DOHH2 (cell line): ENCODE results near the gene ELP1.

ENCODE experiments used
- EZH2phosphoT487 ChIP-seq: fragments of 200-600 bp; sonication (generic); IDR thresholded peaks from 2 replicates; pipeline ENCODE4 v1.6.1; 2017; ENCODE audit warnings: borderline replicate concordance, mild to moderate bottlenecking, antibody characterized with exemption, low read length, moderate library complexity, mixed read lengths
- TF ChIP-seq, protein P1 (sequence below): fragments of 200-600 bp; sonication (generic); IDR thresholded peaks from one replicate; pipeline ENCODE4 v1.5.1; 2014; ENCODE audit warnings: antibody characterized with exemption, mild to moderate bottlenecking, low read depth, low read length; ENCODE audit not compliant: poor library complexity, severe bottlenecking

DNA sequence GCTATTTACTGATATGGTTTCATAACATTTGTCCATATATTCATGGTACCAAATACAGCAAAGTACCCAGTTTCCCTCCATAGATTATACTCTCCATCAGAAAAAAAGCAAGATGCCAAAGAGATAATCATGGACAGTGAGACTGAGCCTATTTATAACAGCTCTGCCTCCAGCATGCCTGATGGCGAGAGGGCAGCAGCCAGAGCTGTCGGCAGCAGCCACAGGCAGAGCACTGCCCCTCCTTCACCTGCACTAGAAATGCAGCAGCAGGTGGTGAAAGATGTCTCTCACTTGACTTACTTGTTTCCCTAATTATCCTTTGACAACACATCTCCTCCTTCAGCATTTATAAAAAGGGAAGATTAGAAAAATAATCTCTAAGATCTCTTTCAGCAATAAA, 47.0 kb upstream of the ELP1 start:
- TF ChIP-seq, protein P1, sequence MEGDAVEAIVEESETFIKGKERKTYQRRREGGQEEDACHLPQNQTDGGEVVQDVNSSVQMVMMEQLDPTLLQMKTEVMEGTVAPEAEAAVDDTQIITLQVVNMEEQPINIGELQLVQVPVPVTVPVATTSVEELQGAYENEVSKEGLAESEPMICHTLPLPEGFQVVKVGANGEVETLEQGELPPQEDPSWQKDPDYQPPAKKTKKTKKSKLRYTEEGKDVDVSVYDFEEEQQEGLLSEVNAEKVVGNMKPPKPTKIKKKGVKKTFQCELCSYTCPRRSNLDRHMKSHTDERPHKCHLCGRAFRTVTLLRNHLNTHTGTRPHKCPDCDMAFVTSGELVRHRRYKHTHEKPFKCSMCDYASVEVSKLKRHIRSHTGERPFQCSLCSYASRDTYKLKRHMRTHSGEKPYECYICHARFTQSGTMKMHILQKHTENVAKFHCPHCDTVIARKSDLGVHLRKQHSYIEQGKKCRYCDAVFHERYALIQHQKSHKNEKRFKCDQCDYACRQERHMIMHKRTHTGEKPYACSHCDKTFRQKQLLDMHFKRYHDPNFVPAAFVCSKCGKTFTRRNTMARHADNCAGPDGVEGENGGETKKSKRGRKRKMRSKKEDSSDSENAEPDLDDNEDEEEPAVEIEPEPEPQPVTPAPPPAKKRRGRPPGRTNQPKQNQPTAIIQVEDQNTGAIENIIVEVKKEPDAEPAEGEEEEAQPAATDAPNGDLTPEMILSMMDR = no peak
- no peak for TF ChIP-seq EZH2phosphoT487
